Germinal center (tissue), 1 donor: ENCODE measurements around the gene GPR160.
"Not testable (repeated sequence)": the region's sequence is repeated elsewhere in the genome, so short reads cannot be mapped to it uniquely, and the experiment has no call there.

Experiments
- DNase-seq: peaks from one replicate; pipeline ENCODE4 v3.0.0; 2012; ENCODE audit warnings: mixed read lengths, low spot score

GPR160 gene

GRCh38 chr3:170037463-170038433 lies at the start of gene GPR160:
GPR160 (plus strand) TSS chr3:170037995; CDS start chr3:170083973, 45,978 bp downstream.
- peak; percentile 84 for DNase-seq

GRCh38 chr3:169990431-169990830 lies 47.4 kb upstream of the GPR160 start:
- no peak for DNase-seq

GRCh38 chr3:169992156-169992555 lies 45.6 kb upstream of the GPR160 start:
- no peak for DNase-seq

- no peak for DNase-seq
Observed at GRCh38 chr3:169992781-169993180, 45.0 kb upstream of the GPR160 start.

GRCh38 chr3:169993761-169994160 lies 44.0 kb upstream of the GPR160 start:
- DNase-seq = no peak

- no peak for DNase-seq
Observed at GRCh38 chr3:169996063-169996462, 41.7 kb upstream of the GPR160 start.

GRCh38 chr3:169998668-169999131 lies 39.1 kb upstream of the GPR160 start:
- no peak for DNase-seq

GRCh38 chr3:169999433-169999832 lies 38.4 kb upstream of the GPR160 start:
- DNase-seq = no peak

GRCh38 chr3:170000051-170000450 lies 37.7 kb upstream of the GPR160 start:
- no peak for DNase-seq

GRCh38 chr3:170002231-170002630 lies 35.6 kb upstream of the GPR160 start:
- no peak for DNase-seq

GRCh38 chr3:170002879-170003278 lies 34.9 kb upstream of the GPR160 start:
- no peak for DNase-seq

- DNase-seq = no peak
Observed at GRCh38 chr3:170003881-170004356, 33.9 kb upstream of the GPR160 start.

- DNase-seq = peak; percentile 28
Observed at GRCh38 chr3:170007031-170007663, 30.6 kb upstream of the GPR160 start.

GRCh38 chr3:170010498-170010897 lies 27.3 kb upstream of the GPR160 start:
- no peak for DNase-seq

- DNase-seq = no peak
Observed at GRCh38 chr3:170012683-170013400, 25.0 kb upstream of the GPR160 start.

GRCh38 chr3:170016057-170016456 lies 21.7 kb upstream of the GPR160 start:
- no peak for DNase-seq

GRCh38 chr3:170019306-170019705 lies 18.5 kb upstream of the GPR160 start:
- not testable (repeated sequence) for DNase-seq

GRCh38 chr3:170021083-170021482 lies 16.7 kb upstream of the GPR160 start:
- DNase-seq = peak; percentile 47

- DNase-seq = no peak
Observed at GRCh38 chr3:170022336-170022735, 15.5 kb upstream of the GPR160 start.

- DNase-seq = no peak
Observed at GRCh38 chr3:170023165-170023564, 14.6 kb upstream of the GPR160 start.

GRCh38 chr3:170024581-170024980 lies 13.2 kb upstream of the GPR160 start:
- DNase-seq = no peak
